Measurements from ENCODE around the gene GINS3.

The GINS3 gene

GRCh38 chr16:58435779-58436178 lies 43.5 kb downstream of the GINS3 start:
- no peak overlapping the region for H3K4me3 ChIP-seq (ENCODE audit: low read depth, low read length)

GRCh38 chr16:58440131-58440530 lies 47.9 kb downstream of the GINS3 start:
- TF ChIP-seq CTCF (IDR thresholded peaks at IDR 0.05; ENCODE audit: control insufficient read depth, extremely low read depth, insufficient read depth), result no peak
- H3K4me3 ChIP-seq (ENCODE audit: low read depth, low read length), result no peak overlapping the region
- no peak for DNase-seq (ENCODE audit: low read depth)

More at GRCh38 chr16:58435779-58436178, 43.5 kb downstream of the GINS3 start:
- no peak for TF ChIP-seq CTCF (IDR thresholded peaks at IDR 0.05; ENCODE audit: control insufficient read depth, extremely low read depth, insufficient read depth)
- no peak for DNase-seq (ENCODE audit: low read depth)

GRCh38 chr16:58442547-58442946 lies 50.3 kb downstream of the GINS3 start:
- no peak overlapping the region for H3K4me3 ChIP-seq (ENCODE audit: low read depth, low read length)
- TF ChIP-seq CTCF (IDR thresholded peaks at IDR 0.05; ENCODE audit: control insufficient read depth, extremely low read depth, insufficient read depth), result no peak
- no peak for DNase-seq (ENCODE audit: low read depth)

- no peak for DNase-seq (ENCODE audit: low read depth)
- no peak for TF ChIP-seq CTCF (IDR thresholded peaks at IDR 0.05; ENCODE audit: control insufficient read depth, extremely low read depth, insufficient read depth)
- H3K4me3 ChIP-seq (ENCODE audit: low read depth, low read length), result no peak overlapping the region
These were observed 51.5 kb downstream of the GINS3 start for GRCh38 chr16:58443783-58444182.

GRCh38 chr16:58444265-58444664 lies 52.0 kb downstream of the GINS3 start:
- TF ChIP-seq CTCF (IDR thresholded peaks at IDR 0.05; ENCODE audit: control insufficient read depth, extremely low read depth, insufficient read depth), result no peak
- no peak for DNase-seq (ENCODE audit: low read depth)

GRCh38 chr16:58448890-58449289 lies 56.6 kb downstream of the GINS3 start:
- no peak overlapping the region for H3K4me3 ChIP-seq (ENCODE audit: low read depth, low read length)
- no peak for TF ChIP-seq CTCF (IDR thresholded peaks at IDR 0.05; ENCODE audit: control insufficient read depth, extremely low read depth, insufficient read depth)
- DNase-seq (ENCODE audit: low read depth), result no peak

More at GRCh38 chr16:58444265-58444664, 52.0 kb downstream of the GINS3 start:
- H3K4me3 ChIP-seq (ENCODE audit: low read depth, low read length), result no peak overlapping the region

GRCh38 chr16:58449306-58449705 lies 57.0 kb downstream of the GINS3 start:
- TF ChIP-seq CTCF (IDR thresholded peaks at IDR 0.05; ENCODE audit: control insufficient read depth, extremely low read depth, insufficient read depth), result no peak
- no peak for DNase-seq (ENCODE audit: low read depth)
- no peak overlapping the region for H3K4me3 ChIP-seq (ENCODE audit: low read depth, low read length)
